Stimulated activated CD8-positive, alpha-beta memory T cell treated with anti-CD3 and anti-CD28 coated beads, Interleukin-15, amount 100 ng/mL, for 4 hours (primary cell): Measurements from ENCODE around the gene MAP4.

ENCODE experiments used
- DNase-seq, 2 donors: peaks; one replicate each; pipeline ENCODE4 v3.0.0-alpha.2; 2020; ENCODE audit warnings: low read depth in 2 of 2

The MAP4 gene

GRCh38 chr3:47867451-47868044, 148.7 kb downstream of the MAP4 start:
- no peak for DNase-seq

GRCh38 chr3:47865192-47865591, 151.0 kb downstream of the MAP4 start:
- DNase-seq = no peak

GRCh38 chr3:47863391-47864128, 152.7 kb downstream of the MAP4 start:
- no peak for DNase-seq

GRCh38 chr3:47859956-47860605, 156.1 kb downstream of the MAP4 start:
- DNase-seq = no peak

GRCh38 chr3:47857151-47857550, 159.1 kb downstream of the MAP4 start:
- no peak for DNase-seq

GRCh38 chr3:47856669-47857068, 159.5 kb downstream of the MAP4 start:
- DNase-seq = no peak

GRCh38 chr3:47855461-47856383, 160.5 kb downstream of the MAP4 start:
- no peak for DNase-seq

GRCh38 chr3:47854720-47855455, 161.3 kb downstream of the MAP4 start:
- DNase-seq = no peak

GRCh38 chr3:47854267-47854666, 161.9 kb downstream of the MAP4 start:
- DNase-seq = no peak

- DNase-seq = no peak
Observed at GRCh38 chr3:47852604-47853602, 163.3 kb downstream of the MAP4 start.

GRCh38 chr3:47851888-47852603, 164.2 kb downstream of the MAP4 start:
- no peak for DNase-seq

- DNase-seq = no peak
Observed at GRCh38 chr3:47850564-47851410, 165.4 kb downstream of the MAP4 start.

GRCh38 chr3:47849699-47850563, 166.3 kb downstream of the MAP4 start:
- DNase-seq = no peak

GRCh38 chr3:47849186-47849698, 167.0 kb downstream of the MAP4 start:
- no peak for DNase-seq

- DNase-seq = no peak
Observed at GRCh38 chr3:47848599-47849117, 167.6 kb downstream of the MAP4 start.

- DNase-seq = no peak
Observed at GRCh38 chr3:47847801-47848518, 168.3 kb downstream of the MAP4 start.
